PFSK-1 (cell line): ENCODE results near the gene UMPS. TPM values are rescaled to one million over a fixed set of nuclear protein-coding genes. Genes with fewer than 3 reads are reported as not detected.

Source experiments
- FOXP2 ChIP-seq: optimal IDR thresholded peaks from 2 replicates; pipeline ENCODE3; 2011; ENCODE audit warnings: borderline replicate concordance, control low read depth, inconsistent platforms; ENCODE audit not compliant: insufficient read depth; ENCODE audit errors: extremely low read length, extremely low read depth
- POLR2AphosphoS5 ChIP-seq: IDR thresholded peaks from 2 replicates; pipeline ENCODE4 v1.6.1; 2012; ENCODE audit warnings: low read depth, mild to moderate bottlenecking, control low read depth, low read length, moderate library complexity
- SIN3A ChIP-seq: IDR thresholded peaks from 2 replicates; pipeline ENCODE4 v1.6.1; 2012; ENCODE audit warnings: mild to moderate bottlenecking, low read length, moderate library complexity, borderline replicate concordance; ENCODE audit not compliant: insufficient read depth
- TAF1 ChIP-seq: IDR thresholded peaks from 2 replicates; pipeline ENCODE4 v1.6.1; 2012; ENCODE audit warnings: low read length, control low read depth, borderline replicate concordance; ENCODE audit not compliant: insufficient read depth
- polyA plus RNA-seq: library from polyadenylated mRNA; unstranded; fragments of >200 nt; gene quantifications from one replicate; pipeline ENCODE4 v1.2.1, GENCODE V29; 2012; ENCODE audit warnings: low read depth, missing spikeins; ENCODE audit not compliant: insufficient read length
- TF ChIP-seq, protein P1 (sequence below), 2 experiments: IDR thresholded peaks; 2 replicates each; pipeline versions ENCODE4 v1.6.1 to v1.8.0; 2011 to 2012; ENCODE audit warnings: low read depth in 2 of 2, low read length in 2 of 2, control low read depth in 1 of 2, inconsistent platforms in 1 of 2, mild to moderate bottlenecking in 1 of 2, moderate library complexity in 1 of 2; ENCODE audit not compliant: insufficient read depth in 1 of 2

UMPS gene
- polyA plus RNA-seq = 23.6 TPM

DNA sequence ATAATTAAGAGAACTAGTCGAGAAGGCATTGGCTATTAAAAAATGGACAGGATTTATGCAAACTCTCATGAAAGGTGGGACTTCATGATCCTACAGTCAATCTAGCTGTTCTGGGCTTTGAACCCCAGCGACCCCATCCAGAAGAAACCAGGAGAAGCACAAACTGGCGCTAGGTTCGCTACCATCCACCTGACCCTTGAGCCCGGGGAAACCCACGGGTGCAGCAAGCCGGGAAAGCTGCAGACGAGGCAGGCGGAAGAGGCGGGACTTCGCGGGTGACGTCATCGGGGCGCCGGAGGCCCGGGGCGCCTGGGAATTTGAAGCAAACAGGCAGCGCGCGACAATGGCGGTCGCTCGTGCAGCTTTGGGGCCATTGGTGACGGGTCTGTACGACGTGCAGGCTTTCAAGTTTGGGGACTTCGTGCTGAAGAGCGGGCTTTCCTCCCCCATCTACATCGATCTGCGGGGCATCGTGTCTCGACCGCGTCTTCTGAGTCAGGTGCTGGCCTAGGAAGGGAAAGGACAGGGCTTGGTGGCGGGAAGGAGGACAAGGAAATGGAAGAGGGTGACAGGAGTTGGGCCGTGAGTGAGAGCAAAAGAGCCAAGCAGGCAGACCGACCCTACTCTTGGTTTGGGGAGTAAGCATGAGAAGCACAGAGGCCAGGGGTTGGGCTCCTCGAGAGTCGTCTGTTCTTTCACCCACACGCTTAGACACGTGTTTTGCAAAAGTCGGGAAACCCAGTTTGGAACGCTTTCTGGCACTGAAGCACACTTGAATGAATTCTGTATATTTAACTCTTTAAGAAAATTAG, at the start of gene UMPS:
UMPS (plus strand) TSS at position 324 of the 812 bp plus-strand sequence; CDS start at position 344, 20 bp downstream.
- TF ChIP-seq TAF1 (peak; percentile 69; the same call in 1 of the 2 replicates), SIN3A (peak; percentile 52; the same call in 1 of the 2 replicates), POLR2AphosphoS5 (peak; percentile 97), FOXP2 (no peak)
- TF ChIP-seq, protein P1, sequence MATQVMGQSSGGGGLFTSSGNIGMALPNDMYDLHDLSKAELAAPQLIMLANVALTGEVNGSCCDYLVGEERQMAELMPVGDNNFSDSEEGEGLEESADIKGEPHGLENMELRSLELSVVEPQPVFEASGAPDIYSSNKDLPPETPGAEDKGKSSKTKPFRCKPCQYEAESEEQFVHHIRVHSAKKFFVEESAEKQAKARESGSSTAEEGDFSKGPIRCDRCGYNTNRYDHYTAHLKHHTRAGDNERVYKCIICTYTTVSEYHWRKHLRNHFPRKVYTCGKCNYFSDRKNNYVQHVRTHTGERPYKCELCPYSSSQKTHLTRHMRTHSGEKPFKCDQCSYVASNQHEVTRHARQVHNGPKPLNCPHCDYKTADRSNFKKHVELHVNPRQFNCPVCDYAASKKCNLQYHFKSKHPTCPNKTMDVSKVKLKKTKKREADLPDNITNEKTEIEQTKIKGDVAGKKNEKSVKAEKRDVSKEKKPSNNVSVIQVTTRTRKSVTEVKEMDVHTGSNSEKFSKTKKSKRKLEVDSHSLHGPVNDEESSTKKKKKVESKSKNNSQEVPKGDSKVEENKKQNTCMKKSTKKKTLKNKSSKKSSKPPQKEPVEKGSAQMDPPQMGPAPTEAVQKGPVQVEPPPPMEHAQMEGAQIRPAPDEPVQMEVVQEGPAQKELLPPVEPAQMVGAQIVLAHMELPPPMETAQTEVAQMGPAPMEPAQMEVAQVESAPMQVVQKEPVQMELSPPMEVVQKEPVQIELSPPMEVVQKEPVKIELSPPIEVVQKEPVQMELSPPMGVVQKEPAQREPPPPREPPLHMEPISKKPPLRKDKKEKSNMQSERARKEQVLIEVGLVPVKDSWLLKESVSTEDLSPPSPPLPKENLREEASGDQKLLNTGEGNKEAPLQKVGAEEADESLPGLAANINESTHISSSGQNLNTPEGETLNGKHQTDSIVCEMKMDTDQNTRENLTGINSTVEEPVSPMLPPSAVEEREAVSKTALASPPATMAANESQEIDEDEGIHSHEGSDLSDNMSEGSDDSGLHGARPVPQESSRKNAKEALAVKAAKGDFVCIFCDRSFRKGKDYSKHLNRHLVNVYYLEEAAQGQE (IDR thresholded peaks at IDR 0.05; ENCODE audit: insufficient read depth in 1 of 2, low read depth in 2 of 2, low read length in 2 of 2) = peak in 1 of 2 experiments; percentile 60; a peak in 1 of 4 replicates

DNA sequence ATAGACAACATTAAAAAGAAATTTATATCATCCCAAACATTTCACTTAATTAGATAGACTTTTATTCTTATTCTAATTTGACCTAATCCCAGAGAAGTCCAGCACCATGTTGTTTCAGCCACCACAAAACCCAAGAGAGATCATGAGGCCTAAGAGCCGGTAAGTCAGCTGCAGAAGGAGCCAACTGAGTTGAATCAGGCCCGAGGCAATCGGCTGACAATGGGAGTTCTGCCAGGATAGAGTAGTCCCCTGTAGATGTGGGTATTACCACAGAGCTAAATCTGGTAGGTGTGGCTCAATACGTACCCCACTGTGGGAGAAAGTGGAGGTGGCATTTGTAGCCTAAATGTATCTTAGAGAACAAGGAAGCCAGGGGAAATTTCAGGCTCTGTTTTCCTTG, 49.7 kb upstream of the UMPS start:
- TF ChIP-seq POLR2AphosphoS5 (no peak), SIN3A (no peak), TAF1 (no peak), FOXP2 (no peak)
- TF ChIP-seq, protein P1 (IDR thresholded peaks at IDR 0.05; ENCODE audit: insufficient read depth in 1 of 2, low read depth in 2 of 2, low read length in 2 of 2) = no peak

DNA sequence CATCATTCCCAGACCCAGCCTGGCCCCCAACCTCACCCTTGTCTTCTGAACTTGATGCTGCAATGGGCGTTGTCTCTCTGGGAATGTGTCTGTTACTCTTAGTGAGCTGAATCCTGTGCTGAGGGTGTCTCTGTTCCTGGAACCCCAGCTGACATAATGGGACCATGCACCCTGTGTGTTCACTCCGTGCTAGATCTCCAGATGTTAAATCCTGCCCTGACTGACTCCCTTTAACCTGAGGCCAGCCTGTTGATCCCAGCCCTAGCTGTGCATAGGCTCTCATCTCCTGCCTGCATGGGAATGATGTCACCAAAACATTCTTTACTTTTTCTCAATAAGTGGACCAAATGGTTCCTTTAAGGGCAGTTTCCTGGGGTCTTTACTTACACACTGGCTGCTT, 48.0 kb upstream of the UMPS start:
- TF ChIP-seq TAF1 (no peak), SIN3A (no peak), POLR2AphosphoS5 (no peak), FOXP2 (no peak)
- TF ChIP-seq, protein P1 (IDR thresholded peaks at IDR 0.05; ENCODE audit: insufficient read depth in 1 of 2, low read depth in 2 of 2, low read length in 2 of 2) = no peak

DNA sequence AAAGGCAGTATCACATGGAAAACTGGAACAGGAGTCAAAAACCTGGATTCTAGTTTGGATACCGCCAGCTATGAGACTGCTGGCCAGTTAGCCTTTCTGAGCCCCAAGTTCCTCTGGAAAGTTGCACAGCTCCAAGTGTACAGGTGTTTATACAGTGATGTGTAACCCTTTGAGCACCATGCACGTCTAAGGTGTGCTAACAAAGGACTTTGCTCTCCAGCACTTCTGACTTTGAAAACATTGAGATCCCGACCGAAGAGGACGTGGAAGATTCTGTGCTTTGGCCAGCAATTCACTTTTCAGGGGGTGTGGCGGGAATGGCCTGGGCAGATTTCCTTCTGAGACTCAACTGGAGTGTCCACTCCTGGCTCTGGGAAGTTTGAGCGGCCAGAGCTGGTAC, 45.8 kb upstream of the UMPS start:
- TF ChIP-seq POLR2AphosphoS5 = no peak
- TF ChIP-seq, protein P1 (IDR thresholded peaks at IDR 0.05; ENCODE audit: insufficient read depth in 1 of 2, low read depth in 2 of 2, low read length in 2 of 2) = no peak
- no peak for TF ChIP-seq SIN3A
- TF ChIP-seq TAF1 = no peak
